SHP77 treated with DMSO at 0.1 percent for 48 hours (cell line): Measurements from ENCODE around the gene AOAH.
"Not testable (repeated sequence)": the region's sequence is repeated elsewhere in the genome, so short reads cannot be mapped to it uniquely, and the experiment has no call there.

ENCODE experiments used
- DNase-seq: peaks from one replicate; lab custom pipeline; 2025; lab: John Stamatoyannopoulos, UW

AOAH gene

DNA sequence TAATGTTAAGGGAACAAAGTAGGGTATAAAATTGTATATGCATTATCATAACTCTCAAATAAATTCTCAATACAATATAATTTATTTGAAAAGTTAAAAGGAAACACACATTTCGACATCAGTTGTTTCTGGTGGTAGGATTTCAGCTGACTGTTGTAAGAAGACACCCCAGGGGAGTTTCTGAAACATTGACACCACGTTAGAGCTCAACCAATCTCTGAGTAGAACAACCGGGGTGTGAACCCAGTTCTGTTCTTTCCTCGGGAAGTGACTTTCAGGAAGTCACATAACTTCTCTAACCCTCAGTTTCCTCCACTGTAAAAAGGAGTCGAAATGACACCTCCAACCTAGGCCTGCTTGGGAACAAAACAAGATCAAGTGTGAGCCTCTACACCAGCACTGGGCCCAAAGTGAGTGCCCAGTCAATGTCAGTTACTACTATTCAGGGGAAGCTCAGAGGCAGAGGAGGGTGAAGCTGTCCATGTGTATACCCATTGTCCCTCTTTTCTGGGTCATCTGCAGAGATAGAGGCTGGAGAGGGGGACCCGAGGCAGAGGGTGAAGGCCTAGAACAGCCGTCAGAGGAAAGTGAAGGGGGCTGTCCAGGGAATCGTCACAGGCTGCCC lies 67.1 kb downstream of the AOAH start:
- DNase-seq = no peak

DNA sequence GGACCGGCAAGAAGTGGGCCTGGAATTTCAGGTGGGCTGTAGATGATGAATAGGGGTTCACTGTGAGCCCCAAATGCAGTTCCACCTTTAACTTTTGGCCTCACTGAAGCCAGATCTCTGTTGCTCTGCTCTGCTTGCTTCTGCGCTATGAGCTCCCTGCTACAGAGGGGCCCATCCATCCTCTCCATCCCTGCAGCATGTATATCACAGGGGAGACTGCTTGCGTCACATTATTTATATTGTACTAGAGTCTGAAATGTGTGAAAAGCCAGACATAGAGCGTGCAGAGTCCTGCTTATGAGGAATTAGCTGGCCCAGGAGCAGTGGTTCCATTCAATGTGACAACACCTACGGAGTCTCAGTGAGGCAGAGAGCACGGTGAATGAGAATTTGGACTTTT lies 69.9 kb downstream of the AOAH start:
- DNase-seq = no peak

DNA sequence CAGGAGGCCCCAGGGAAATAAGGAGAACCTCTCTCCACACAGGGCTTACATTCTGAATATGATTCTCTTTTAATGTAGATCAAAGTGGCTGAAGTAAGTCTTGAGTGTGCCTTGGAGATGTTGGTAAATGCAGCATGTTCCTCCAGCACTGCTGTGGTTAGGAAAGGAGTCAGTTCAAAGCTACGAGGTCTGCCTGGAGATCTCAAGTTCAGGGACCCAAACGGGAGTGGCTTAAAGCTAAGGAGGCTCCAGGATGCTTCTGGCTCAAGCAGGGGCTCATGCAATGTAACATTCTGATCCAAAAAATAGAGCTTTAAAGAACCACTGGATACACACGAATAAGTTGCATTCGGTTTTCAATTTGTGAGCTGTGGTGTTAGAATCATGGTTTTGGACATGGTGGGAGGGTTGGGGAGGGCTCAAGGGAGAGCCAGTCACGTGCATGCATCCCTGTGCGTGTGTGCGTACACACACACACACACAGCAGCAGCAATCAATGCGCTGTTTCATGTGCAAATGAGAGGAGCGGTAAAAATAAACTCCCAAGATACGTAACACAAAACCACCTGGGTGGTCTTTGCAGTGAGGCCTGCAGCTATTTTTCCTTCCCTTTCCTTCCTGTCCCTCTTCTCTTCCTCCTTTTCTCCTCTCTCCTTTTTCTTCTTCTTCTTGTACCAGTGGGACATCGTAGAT lies 70.5 kb downstream of the AOAH start:
- no peak for DNase-seq

DNA sequence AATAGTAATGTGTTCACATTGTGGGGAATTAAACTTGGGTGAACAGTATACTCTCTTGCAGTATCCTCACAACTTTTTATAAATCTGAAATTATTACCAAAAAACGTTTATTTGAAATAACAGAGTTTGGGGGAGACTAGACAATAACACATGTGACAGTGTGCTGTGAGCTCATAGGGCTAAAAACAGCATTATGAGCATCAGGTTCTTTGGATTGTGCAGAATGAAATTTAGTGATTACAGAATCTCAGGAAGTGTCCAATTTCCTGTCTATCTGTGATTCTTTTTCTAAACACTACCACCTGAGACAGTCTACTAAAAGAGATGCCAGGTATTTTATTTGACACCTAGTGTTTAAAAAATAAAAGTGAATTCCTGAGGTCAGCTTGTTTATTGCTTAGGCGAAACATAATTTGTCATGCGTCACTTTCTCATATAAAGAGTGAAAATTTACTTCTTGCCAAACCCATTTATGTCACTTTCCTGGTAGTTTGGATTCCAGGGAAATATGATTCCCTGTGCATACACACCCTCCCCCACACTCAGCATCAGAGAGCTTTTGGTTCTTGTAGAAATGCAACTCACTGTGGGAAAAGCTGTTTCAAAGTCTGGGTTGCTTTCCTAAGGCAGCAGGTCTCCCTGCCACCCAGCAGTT lies 71.2 kb downstream of the AOAH start:
- DNase-seq = no peak

DNA sequence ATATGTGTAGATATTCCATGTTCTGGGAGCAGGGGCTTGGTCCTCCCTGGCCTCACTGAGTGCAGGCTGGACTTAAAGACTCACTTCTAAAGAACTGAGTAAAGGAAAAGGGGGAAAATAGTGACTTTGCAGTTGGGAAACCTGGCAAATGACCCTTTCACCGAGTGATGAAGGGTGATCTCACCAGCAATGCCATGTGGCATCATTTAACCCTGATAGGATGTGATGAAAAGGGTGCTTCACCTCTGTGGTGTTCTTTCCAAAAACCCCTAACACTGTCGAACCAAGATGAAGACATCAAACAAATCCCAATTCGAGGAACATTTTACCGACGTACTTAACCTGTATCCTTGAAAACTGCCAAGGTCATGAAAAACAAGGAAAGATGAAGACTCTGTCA lies 71.9 kb downstream of the AOAH start:
- DNase-seq = no peak

DNA sequence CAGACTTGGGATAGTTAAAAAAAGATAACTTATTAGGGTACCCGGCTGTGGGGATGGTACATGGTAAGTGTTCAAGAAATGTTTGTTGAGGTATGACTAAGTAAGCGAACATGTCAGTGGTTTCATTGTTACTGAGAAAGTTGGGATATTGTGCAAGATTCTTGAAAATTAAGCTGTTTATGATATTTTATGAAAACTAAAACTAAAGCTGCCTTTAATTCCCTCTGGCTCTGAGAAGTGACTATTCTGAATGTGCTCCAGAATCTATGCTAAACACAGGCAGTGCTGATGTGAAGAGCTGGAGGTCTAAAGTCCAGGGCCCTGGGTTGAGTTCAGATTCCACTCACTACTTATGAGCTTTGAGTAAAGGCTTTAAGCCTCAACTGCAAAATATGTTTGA lies 72.9 kb downstream of the AOAH start:
- DNase-seq = no peak

DNA sequence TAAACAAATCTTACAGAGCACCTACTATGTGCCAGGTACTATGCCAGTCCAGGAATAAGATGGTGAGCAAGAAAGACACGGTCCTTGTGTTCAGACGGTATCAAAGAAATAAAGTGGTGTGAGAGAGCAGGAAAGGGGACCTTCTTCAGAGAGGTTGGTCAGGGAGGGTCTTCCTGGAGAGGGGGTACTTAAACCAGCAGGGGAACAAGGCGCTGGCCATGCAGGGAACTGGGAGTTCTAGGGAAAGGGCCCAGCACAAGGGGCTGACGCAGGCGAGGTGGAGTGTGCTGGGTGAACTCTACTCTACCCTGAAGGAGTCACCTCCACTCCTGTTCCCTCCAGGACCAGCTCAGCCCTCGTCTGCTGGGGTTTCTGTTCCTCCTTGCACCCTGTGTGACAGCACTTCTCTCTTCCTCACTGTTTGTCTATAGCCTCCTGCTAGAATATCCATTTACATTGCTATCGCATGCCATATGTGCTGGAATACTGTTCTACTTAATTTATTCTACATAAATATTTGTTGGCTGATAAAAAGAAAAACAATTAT lies 73.5 kb downstream of the AOAH start:
- no peak for DNase-seq

DNA sequence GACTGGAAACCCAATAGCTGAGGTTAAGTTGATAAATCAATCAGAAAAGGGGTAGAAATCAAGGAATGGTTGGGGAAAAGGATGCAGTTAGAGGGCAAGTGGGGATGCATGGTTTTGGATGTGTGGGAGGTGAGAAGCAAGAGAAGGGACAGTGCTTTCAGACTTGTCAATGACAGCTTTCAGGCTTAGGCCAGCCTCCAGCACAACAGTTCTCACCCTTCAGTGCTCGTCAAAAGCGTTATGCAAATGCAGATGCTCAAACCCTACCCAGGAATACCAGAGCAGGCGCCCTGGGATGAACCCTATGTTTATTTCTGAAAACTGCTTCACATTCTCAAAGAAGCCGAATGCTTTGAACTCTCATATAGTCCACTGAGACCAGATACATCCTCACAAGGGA lies 74.0 kb downstream of the AOAH start:
- DNase-seq = no peak

DNA sequence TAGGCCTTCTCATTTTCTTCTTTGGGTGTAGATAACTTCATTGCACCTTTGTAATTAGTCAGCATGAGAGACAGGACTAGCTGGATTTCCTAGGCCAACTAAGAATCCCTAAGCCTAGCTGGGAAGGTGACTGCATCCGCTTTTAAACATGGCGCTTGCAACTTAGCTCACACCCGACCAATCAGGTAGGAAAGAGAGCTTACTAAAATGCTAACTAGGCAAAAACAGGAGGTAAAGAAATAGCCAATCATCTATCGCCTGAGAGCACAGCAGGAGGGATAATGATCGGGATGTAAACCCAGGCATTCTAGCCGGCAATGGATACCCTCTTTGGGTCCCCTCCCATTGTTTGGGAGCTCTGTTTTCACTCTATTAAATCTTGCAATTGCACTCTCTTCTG lies 75.0 kb downstream of the AOAH start:
- not testable (repeated sequence) for DNase-seq

DNA sequence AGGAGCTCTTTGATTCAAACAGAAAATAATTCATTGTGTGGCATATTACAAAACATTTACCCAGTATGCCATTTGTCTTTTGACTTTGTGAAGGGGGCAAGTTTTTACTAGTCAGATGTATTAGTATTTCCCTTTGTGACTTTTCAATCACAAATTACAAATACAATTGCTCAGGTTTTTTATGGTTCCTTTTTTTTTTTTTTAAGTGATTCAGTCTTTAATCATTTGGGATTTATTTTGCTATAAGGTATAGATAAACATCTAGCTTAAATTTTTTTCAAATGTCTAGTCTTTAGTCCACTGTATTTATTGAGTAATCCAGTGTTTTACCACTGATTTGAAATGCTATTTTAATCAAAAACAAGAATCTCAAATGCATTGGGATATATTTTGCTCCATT lies 75.9 kb downstream of the AOAH start:
- no peak for DNase-seq

DNA sequence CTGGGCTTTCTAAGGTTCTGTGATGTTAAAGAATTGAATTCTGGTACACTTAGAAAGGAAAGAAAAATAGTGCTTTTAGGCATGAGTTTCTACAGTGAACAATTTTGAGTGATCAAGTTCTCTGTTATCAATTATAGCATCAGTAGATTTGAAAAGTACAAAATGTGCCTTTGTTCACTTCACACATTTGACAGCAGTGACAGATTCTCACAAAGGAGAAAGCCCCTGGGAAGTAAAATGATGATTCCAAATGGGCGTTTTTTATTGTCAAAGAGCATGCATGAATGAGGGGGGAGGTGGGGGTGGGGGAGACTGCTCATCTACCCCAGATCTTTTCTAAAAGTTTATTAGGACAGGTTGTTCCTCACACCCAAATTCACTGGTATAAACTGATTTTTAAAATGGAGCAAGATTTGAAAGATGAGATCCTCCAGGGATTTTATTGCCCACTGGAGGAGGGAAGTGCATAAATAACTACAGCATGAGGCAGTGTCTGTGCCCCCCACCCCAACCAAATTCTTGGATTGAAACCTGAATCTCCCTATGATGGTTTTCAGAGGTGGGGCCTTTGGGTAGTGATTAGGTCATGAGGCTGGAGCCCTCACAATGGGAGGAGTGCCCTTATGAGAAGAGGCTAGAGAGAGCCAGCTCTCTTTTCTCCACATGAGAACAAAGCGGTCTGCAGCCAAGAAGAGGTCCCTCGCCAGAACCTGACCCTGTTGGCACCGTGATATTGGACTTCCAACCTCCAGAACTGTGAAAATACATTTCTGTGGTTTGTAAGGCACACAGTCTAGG lies 79.5 kb downstream of the AOAH start:
- no peak for DNase-seq

DNA sequence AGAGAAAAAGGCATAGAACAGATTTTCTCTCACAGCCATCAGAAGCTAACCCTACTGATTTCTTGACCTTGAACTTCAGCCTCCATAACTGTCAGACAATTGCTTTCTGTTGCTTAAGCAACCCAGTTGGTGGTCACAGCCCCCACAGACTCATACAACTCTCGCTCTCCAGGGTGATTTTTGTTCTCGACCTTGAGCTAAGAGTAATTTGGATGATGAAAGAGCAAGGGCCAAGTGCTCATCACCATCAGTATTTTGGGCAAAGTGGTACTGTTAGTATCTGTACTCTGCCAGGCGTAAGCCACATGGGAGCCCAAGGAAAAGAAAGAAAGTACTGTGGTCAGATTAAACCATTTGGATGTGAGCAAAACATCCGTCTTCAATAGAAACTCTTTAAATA lies 81.9 kb downstream of the AOAH start:
- no peak for DNase-seq

DNA sequence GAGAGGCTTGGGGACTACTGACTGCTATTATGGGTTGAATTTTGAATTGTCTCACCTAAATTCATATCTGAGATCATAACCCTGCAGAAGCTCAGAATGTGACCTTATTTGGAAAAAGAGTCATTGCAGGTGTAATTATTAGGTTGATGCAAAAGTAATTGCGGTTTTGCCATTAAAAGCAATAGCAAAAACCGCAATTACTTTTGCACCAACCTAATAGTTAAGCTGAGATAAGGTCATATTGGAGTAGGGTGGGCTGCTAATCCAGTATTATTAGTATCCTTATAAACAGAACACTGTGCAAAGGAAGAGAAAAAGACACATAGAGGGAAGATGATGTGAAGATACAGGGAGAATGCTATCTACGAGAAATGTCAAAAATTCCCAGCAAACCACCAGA lies 82.3 kb downstream of the AOAH start:
- no peak for DNase-seq

DNA sequence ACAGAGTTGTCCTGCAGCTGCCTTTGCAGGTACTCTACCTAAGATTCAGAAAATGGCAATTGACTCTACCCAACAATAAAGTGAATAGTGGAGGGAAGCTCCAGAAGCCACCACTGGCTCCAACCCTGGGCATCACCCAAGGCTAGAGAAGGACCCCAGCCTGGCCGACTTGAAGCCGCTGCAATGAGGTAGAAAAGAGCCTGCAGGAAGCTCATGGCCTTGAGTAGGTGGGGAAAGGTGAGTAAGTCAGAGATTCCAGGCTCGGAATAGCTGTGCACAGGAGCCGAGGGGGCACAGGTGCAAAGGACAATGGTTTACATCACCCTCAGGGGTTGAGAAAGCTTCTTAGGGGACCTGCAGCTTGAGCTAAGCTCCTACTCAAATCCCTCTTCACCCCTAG lies 83.6 kb downstream of the AOAH start:
- DNase-seq = no peak

DNA sequence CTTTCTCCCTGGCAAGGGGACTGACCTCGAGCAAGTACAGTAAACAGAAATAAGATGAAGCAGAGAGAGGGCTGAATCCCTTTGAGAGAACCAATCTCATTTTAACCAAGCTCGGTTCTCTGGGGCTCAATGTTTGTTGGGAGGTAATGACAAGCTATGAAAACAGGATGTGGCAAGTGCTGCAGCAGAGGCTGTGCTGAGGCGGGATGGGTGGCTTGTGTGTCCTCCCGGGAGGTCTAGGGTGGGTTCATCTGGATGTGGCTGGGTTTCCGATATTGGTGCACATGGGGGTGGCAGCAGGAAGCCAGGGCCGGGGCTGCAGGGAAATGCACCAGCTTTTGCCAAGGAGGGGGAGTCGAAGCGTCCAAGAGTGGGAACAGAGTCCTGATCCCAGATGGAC lies 84.5 kb downstream of the AOAH start:
- DNase-seq = no peak

DNA sequence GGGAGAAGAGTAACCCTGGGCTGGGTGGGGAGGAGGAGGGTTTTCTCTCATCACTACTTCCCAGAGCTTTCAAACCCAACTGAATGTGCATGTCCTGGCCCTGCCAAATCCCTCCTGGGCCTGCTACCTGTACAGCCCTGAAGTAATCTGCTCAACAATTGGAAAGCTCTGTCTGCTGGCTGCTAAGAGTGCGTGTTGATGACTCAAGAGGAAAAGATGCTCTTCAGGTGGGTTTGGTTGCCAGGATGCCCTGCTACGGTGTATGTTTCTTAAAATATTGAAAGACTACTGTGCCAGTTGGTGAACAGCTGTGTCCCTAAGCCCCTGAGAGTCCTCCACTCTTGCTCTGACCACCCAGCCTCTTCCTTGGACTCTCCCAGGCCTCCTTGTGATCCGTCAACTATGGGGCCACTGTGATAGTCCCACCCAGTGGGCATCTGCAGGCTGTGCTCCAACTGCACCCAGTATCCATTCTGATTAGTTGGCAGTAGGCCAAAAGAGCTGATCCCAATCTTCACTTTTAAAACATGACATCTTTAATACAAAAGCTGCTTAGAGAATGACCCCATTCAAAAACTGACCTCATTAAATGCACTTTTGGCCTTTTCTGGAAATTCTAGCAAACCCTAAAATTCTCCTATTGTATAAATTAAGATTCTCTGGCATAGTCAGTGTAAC lies 85.6 kb downstream of the AOAH start:
- no peak for DNase-seq

DNA sequence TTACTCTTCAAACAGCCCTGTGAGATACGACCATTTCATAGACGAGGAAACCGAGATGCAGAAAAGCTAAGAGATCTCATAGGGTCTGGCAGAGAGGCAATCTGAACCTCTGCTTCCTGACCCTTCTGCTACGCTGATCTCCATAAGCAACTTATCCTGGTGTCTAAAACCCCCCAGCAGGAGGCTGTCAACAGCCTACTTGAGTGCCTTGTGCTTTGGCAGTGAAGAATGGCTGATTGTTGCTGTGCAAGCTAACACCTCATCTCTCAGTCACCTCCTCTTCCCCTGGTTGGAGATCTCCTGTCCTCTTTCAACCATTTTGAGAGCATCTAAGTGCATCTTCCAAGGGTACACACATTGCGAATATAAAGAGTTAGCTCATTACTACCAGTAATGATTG lies 86.2 kb downstream of the AOAH start:
- DNase-seq = no peak

DNA sequence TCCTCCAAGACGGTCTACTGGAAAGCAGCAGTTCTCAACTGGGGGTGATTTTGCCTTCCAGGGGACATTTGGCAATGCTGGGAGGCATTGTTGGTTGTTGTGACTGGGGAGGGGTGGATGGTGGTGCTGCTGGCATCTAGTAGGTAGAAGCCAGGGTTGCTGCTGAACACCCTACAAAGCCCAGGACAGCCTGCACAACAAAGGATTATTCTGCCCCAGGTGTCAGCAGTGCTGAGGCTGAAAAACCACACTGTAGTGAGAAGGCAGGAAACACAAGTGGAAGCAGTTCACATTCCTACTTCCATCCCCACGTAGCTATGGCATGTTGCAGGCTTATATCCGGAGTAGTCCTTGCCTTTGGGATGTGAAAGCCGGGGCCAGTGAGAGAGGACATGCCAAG lies 86.9 kb downstream of the AOAH start:
- no peak for DNase-seq

DNA sequence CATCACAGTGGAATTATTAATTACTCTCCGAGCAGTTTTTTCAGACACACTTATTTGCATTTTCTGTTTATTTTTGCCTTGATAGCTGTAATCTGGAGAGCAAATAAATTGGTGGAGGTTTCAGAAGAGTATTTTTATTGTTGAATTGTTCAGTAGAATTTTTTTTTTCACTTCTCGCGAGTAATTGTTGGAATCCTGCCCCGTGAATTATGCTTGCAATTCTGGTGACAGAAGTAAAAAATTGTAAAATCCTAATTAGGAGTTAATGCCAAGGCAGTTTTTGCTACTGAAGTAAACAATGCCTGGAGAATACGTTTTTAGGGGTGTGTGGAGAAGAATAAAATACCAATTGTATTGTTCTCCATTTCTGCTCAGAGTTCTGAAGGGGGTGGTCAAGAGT lies 88.2 kb downstream of the AOAH start:
- DNase-seq = no peak

DNA sequence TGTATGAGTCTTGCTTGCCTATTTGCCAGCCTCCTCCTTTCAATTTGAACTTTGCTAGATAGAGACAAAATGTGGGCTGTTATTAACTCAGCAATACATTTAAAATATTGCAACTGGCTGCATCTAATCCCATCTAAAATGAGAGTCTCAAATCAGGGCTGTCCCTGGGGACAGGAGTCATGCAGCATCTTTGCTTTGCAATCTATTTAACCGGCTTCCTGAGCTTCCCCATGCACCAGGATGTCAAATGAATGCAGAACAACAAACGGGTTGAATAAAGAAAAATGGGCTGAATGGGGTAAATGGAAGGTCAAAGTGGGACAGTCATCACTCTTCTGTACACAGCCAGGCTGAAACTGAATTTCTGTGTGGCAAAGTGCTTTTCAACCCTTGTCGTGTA lies 89.2 kb downstream of the AOAH start:
- DNase-seq = no peak

DNA sequence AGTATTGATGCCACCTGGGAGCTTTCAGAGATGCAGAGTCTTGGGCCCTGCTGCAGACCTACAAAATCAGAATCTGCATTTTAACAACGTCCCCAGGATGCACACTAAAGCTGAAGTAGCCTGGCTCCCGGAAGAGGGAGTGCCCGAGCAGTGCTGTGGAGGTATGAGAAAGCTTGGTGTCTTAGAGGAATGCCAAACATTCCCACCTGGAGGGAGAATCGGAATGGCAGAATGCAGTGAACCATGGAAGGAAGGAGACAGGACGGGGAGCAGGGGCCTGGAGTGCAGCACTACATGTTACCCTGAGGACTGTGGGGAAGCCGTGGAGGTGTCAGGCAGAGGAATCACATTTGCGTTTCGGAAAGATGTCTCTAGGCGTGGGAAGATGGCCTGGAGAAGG lies 90.9 kb downstream of the AOAH start:
- DNase-seq = no peak

DNA sequence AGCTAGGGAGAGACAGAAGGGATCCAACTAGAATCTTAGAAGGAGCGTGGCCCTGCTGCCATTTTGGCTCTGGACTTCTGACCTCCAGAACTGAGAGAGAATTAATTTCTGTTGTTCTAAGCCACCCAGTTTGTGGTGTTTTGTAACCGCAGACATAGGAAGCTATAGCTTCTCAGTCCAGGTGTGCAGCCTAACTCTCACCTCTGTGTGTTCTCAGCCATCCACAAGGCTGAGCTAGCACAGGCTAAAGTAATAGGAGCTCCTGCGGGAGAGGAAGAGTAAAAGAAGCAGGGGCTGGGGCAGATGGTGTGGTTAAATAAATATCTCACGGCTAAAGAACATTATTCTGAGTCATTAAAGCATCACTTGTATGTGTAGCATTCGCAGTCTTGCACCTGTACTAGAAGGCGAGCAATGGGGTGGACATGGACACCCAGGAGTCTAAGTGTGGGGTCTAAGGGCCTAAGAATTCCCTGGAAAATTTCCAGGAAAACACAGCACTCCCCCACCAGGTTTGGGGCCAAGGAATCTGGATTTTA lies 94.1 kb downstream of the AOAH start:
- DNase-seq = no peak
